NCI-H1694 treated with DMSO at 0.1 percent for 48 hours (cell line): ENCODE data around the gene GAS2L3.
"Not testable (repeated sequence)": the region's sequence is repeated elsewhere in the genome, so short reads cannot be mapped to it uniquely, and the experiment has no call there.

Source experiments
- DNase-seq: peaks from one replicate; lab custom pipeline; 2025; lab: John Stamatoyannopoulos, UW

Gene GAS2L3

DNA sequence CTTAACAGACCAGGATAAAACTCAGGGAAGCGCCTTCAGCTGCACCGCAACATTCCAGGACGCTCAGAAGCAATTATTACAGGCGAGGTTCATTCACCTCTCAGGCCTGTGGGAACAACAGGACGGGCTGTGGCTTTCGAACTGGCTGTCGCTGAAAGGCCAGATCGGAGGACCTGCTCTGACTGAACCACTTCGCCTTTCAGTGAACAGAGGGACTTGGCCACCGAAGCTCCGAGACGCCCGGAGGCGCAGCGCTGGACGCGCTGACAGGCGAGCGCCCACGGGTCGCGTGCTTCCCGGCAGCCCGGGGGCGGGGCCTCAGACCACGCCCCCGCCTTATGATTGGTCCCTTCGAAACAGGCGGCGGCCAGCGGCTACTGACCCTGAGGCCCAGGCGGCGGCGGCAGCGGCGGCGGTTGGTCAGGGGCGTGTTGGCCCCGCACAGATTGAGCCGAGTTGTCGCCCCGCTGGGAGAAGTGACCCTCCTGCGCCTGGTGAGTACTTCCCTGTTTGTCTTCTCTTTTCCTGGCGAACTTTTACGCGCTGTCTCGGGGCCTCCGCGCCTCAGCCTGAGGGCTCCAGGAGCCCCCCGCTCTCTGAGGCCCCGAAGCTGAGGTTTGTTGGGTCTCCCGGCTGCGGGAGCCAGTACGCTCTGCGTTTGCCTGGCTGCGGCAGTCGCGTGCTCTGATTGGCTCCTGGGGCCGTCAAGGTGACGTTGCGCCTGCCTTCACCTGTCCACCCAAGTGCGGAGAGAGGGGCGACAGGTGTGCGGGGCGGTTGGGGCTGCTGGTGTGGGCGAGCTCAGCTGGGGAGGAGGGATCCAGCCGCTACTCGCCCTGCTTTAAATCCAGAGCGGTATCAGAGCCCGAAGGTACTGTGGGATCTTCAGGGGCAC is at the start of gene GAS2L3:
Gene GAS2L3 (plus strand): TSS at position 393 of the 895 bp plus-strand sequence. CDS start 21,221 bp downstream, outside the sequence.
- DNase-seq = no peak

DNA sequence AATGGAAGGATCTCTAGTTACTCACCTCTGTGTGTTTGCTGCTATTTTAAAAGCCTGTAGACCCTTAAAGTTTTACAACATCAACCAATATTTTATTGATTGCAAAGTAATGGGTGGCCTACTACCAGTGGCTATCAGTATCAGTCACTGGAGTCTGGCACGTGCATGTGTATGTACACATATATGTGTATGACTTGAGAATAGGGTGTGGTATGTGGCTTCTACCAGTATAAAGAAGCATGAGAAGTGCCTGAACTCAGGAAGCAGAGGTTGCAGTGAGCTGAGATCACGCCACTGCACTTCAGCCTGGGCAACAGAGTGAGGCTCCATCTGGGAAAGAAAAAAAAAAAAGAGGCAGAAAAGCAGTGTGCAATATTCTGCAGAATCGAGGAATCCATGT is 45.5 kb upstream of the GAS2L3 start:
- DNase-seq = no peak

DNA sequence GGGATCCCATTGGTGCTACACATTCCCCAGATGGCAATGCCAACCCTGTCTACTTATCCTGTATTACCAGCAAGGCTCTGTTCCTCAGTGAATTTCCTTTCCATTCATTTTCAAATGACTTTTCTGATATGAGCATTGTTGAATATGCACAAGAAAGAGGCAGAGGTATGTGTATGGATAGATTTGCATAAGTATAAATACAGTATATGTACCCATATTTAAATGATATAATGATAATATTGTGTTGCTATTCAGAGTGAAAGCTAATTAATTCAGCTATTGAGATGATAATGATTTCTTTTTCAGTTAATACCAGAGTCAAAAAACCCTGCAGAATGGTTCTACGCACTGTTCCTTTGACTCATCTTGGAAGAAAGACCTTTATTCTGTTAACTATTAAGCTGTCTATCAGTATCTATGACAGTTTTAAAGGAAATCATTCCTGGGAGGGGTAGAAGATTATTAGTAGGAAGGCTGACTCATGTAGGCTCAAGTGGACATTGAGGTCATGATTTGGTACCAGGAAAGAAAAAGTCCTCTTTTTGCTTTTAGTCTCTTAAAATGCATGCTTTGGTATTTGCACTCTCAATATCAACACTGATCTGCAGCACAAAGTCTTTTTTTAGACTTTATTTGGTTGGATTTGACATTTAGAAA is 44.9 kb upstream of the GAS2L3 start:
- no peak for DNase-seq

DNA sequence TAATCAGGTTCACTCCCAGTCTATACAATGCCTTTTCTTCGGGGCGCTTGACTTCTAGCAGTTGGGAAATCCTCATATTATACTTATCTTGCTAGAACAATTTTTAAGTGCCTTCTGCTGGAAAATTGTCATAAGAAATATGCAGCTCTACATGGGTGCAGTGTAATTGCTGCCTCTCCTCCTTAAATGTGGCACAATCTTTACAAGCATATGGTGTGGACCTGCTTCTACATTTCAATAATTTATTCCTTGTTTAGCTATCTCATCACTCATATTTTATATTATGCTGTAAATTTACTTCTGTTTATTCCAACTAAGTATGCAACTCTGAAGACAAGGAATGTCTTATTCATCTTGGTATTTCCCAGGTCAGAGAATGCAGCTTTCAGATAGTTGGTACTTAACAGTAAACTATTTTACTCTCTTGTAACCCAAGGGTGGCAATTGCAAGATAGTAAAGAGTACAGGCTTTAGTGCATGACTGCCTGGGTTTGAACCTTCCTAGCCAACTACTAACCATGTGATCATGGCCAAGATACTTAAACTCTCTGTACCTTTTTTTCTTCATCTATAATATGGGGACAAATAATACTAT is 43.6 kb upstream of the GAS2L3 start:
- DNase-seq = no peak

GRCh38 chr12:100533376-100533775 is 40.1 kb upstream of the GAS2L3 start:
- no peak for DNase-seq

DNA sequence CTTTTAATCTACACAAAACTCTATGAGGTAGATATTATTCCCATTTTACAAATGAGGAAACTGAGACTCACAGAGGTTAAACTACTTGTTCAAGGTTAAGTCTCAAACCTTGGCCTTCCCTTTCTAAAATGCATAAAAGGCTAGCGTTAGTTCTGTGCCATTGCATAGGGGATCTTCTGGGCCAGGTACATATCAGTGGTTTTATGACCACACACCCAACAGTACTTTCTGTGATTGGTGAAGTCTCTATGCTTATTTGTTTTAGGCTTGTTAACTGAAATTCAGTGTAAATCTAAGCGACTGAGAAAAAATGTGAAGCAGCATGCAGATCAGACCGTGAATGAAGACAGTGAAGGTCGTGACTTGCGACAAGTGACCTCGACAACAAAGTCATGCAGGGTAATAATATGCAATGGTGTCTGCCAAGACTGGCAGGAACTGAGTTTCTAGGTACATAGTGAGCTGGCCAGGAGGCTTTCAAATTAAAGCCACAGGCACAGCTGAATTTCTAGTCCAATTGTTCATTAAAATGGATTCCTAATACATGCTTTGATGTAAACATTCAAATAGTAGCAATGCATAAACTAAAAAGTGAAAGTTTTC is 38.8 kb upstream of the GAS2L3 start:
- no peak for DNase-seq

GRCh38 chr12:100539202-100539601 is 34.3 kb upstream of the GAS2L3 start:
- no peak for DNase-seq

DNA sequence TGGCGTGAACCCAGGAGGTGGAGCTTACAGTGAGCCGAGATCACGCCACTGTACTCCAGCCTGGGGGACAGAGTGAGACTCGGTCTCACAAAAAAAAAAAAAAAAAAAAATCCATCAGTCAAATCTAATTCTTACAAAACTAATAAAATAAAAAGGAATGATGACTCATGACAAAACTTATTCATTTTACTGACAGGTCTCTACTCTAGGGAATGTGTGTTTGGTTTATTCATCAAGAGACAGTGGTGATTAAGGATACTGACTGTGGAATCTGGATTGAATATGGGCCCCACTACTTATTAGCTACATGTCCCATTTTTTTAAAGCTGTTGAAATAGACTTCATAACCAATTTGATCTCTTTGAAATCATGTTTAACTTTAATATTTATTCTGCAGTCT is 29.3 kb upstream of the GAS2L3 start:
- DNase-seq = no peak

DNA sequence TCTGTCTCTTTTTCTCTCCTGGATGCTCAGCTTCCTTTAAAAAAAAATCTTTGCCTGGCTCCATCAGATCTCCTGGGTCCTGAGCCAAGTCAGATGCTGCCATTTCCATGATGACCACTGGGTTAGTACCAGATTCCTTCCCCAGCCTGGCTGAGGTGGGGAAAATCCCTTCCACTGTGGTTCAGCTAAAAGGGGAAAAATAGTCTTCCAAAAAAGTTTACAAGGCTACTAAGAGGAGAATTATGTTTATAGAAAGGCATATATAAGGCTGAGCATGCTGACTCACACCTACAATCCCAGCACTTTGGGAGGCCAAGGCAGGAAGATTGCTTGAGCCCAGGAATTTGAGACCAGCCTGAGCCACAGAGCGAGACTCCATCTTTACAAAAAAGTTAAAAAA is 28.4 kb upstream of the GAS2L3 start:
- DNase-seq = no peak

GRCh38 chr12:100553936-100554335 is 19.5 kb upstream of the GAS2L3 start:
- DNase-seq = no peak

DNA sequence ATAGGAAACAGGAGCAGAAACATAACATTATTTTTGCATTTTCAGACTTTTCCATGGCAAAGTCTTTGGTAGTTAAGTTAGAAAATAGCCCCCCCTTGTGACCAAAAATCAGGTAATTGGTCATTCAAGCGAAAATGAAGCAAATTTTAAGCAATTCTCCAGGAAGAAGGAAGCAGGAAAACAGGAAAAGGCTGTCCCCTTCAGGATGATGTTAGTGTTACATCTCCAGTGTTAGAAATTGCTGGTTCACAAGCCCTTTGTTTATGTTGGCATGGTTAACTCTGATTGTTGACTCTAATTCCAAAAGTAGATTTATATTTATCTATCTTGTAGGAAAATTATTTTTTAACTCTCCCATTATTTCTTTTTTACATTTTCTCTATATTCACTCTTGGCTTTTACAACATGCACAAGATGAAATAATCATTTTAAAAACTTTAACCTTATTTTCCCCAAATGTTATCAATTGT is 18.8 kb upstream of the GAS2L3 start:
- peak; percentile 72 for DNase-seq

GRCh38 chr12:100555722-100556121 is 17.8 kb upstream of the GAS2L3 start:
- no peak for DNase-seq

DNA sequence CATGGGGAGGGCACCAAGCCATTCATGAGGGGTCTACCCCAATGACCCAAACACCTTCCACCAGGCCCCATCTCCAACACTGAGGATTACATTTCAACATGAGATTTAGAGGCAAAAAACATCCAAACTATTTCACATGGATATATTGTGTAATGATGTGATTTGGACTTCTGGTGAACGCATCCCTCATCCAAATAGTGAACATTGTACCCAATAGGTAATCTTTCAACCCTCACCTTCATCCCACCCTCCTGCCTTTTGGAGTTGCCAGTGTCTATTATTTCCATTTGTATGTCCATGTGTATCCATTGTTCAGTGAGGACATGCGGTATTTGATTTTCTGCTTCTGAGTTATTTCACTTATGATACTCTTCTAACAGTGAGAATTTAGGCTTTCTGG is 16.1 kb upstream of the GAS2L3 start:
- no peak for DNase-seq

DNA sequence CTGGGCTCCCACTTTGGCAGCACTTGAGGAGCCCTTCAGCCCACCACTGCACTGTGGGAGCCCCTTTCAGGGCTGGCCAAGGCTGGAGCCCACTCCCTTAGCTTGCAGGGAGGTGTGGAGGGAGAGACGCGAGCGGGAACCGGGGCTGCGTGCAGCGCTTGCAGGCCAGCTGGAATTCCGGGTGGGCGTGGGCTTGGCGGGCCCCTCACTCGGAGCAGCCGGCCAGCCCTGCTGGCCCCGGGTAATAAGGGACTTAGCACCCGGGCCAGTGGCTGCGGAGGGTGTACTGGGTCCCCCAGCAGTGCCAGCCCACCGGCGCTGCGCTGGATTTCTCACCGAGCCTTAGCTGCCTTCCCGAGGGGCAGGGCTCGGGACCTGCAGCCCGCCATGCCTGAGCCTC is 14.2 kb upstream of the GAS2L3 start:
- DNase-seq = not testable (repeated sequence)

DNA sequence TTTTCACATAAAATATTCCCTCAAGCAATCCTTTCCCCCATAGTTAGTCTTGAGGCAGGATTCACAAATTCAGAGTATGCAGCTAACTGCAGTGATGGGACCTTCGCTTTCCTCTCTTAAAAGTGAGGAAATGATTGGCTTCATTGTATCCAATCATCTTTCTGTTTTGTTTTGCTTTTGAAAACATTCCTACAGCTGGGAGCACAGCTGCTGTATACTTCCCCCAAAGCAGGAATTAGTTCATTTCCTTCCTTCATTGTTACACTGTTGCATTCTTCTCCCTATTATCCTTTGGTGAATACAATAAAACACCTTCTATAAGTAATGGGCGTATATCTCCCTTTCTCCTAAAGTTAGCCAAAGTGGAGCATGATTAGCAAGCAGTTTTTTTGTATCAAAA is 9.4 kb upstream of the GAS2L3 start:
- DNase-seq = no peak

GRCh38 chr12:100564905-100565467 is 8.5 kb upstream of the GAS2L3 start:
- no peak for DNase-seq

DNA sequence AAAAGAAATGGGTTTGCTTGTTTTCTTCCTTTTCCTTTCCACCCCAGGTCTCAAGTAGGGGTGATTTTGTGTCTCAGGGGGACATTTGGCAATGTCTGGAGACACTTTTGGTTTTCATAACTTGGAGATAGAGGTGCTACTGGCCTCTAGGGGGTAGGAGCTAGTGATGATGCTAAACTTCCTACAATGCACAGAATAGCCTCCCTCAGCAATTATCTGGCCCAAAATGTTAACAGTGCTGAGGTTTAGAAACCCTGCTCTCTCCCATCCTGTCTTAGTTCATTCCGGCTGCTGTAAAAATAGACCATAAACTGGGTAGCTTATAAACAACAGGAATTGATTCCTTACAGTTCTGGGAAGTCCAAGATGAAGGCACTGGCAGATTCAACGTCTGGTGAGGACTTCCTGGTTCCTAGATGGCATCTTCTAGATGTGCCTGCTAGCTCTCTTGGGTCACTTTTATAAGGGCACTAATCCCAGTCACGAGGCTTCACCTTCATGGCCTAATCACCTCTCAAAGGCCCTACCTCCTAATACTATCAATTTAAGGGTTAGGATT is 7.4 kb upstream of the GAS2L3 start:
- no peak for DNase-seq

GRCh38 chr12:100566887-100567637 is 6.4 kb upstream of the GAS2L3 start:
- DNase-seq = no peak

DNA sequence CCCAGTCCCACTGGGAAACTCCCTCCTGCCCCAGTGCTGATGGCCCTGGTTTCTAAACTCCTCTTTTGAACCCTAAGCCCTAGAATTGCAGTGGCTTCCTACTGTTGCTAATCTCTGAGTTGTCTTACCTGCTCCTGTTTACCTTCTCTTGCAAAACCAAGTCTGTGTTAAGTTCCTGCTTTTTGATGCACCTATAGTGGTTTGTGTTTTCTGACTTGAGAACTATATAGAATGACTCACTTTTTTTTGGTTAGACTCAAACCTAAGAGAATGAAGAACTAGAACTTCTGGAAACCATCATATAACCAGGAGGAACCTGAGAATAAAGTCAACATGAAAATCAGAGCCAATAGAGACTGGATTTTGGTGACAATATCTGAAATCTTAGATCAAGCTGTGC is 5.5 kb upstream of the GAS2L3 start:
- DNase-seq = no peak

DNA sequence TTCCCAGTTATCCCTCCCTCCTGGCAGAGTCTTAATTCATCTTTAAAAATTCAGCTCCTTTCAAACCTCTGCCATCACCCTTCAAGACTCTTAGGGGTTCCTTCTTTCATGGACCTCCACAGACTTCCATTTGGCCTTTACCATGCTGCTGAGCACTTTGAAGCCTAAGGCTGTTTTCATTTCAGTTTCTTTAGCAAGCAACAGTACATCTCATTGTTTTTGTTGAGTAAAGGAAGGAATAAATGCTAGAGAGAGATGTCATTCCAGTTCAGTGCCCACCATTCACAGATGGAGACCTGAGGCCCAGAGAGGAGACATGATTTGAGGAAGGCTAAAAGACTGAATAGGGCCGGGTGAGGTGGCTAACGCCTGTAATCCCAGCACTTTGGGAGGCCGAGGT is 1.3 kb upstream of the GAS2L3 start:
- DNase-seq = no peak
